HG03103 (cell line): ENCODE data around the gene ATP8A2.

ENCODE experiments used
- ATAC-seq: cut with Tn5 transposase; IDR thresholded peaks from one replicate; pipeline ENCODE4 v1.9.1; 2021; ENCODE audit warnings: low read depth; ENCODE audit not compliant: unreplicated experiment

ATP8A2 gene

GRCh38 chr13:26017932-26018665, 646.3 kb downstream of the ATP8A2 start:
- no peak for ATAC-seq

- ATAC-seq, result no peak
Measured at GRCh38 chr13:26019251-26019650, 647.5 kb downstream of the ATP8A2 start.

- ATAC-seq, result no peak
Measured at GRCh38 chr13:26019881-26020870, 648.4 kb downstream of the ATP8A2 start.

GRCh38 chr13:26020891-26021290, 649.1 kb downstream of the ATP8A2 start:
- ATAC-seq, result no peak

- ATAC-seq, result no peak
Measured at GRCh38 chr13:26021516-26021915, 649.7 kb downstream of the ATP8A2 start.

GRCh38 chr13:26021956-26022355, 650.2 kb downstream of the ATP8A2 start:
- ATAC-seq, result no peak

GRCh38 chr13:26022538-26023292, 650.9 kb downstream of the ATP8A2 start:
- no peak for ATAC-seq

GRCh38 chr13:26024558-26024957, 652.8 kb downstream of the ATP8A2 start:
- ATAC-seq, result no peak

GRCh38 chr13:26025196-26025595, 653.4 kb downstream of the ATP8A2 start:
- ATAC-seq, result no peak

- no peak for ATAC-seq
Measured at GRCh38 chr13:26025771-26026170, 654.0 kb downstream of the ATP8A2 start.

- ATAC-seq, result no peak
Measured at GRCh38 chr13:26026211-26026610, 654.4 kb downstream of the ATP8A2 start.

- ATAC-seq, result no peak
Measured at GRCh38 chr13:26029581-26030136, 657.9 kb downstream of the ATP8A2 start.

- no peak for ATAC-seq
Measured at GRCh38 chr13:26030331-26030730, 658.6 kb downstream of the ATP8A2 start.

GRCh38 chr13:26034018-26034417, 662.2 kb downstream of the ATP8A2 start:
- no peak for ATAC-seq

- ATAC-seq, result no peak
Measured at GRCh38 chr13:26036383-26036782, 664.6 kb downstream of the ATP8A2 start.

- no peak for ATAC-seq
Measured at GRCh38 chr13:26037302-26037701, 665.5 kb downstream of the ATP8A2 start.

GRCh38 chr13:26038931-26039475, 667.2 kb downstream of the ATP8A2 start:
- no peak for ATAC-seq

GRCh38 chr13:26041444-26041843, 669.7 kb downstream of the ATP8A2 start:
- no peak for ATAC-seq

- no peak for ATAC-seq
Measured at GRCh38 chr13:26042785-26043184, 671.0 kb downstream of the ATP8A2 start.

- no peak for ATAC-seq
Measured at GRCh38 chr13:26045142-26045541, 673.4 kb downstream of the ATP8A2 start.
